C4-2B (cell line): ENCODE measurements around the gene GTF3C5.

Experiments used
- H3K27ac ChIP-seq: fragments of 450-650 bp; 2 replicates; pipeline ENCODE4 v1.5.1; 2017
- CTCF ChIP-seq: fragments of 450-650 bp; conservative IDR thresholded peaks from 2 replicates; pipeline ENCODE4 v1.5.1; 2017; ENCODE audit warnings: mild to moderate bottlenecking
- ZFX ChIP-seq: fragments of 450-650 bp; IDR thresholded peaks from 2 replicates; pipeline ENCODE4 v1.6.1; 2017

Gene GTF3C5

GRCh38 chr9:133045132-133045531 is 14.3 kb downstream of the GTF3C5 start:
- no peak overlapping the region for H3K27ac ChIP-seq
- no peak for TF ChIP-seq ZFX
- TF ChIP-seq CTCF: no peak

DNA sequence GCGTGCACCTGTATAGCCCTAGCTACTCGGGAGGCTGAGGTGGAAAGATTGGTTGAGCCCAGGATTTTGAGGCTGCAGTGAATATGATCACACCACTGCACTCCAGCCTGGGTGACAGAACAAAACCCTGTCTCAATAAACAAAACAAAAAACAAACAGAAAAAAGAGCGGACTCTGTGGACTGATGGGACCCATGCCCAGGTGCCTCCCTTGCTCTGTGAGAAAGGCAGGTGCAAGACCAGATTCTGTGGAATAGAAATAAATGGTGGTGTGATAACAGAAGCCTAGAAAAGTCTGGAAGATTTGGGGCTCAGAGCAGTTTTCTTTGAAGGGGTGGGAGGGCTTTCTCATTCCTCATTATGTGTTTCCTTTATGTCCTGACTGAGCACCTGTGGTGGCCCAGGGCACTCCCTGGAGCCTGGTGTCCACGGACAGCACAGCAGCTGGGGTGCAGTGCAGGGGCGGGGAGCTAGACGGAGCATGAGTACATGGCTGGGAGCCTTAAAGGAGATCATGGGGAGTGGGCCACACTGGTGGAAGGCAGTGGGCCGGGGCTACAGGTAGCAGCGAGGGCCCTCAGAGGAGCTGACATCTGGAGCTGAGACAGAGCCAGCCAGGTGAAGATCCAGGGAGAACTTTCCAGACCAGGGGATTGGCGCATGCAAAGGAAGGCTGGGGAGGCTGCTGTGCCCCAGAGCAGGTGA is 15.6 kb downstream of the GTF3C5 start:
- H3K27ac ChIP-seq: no peak overlapping the region
- no peak for TF ChIP-seq ZFX
- TF ChIP-seq CTCF: no peak

DNA sequence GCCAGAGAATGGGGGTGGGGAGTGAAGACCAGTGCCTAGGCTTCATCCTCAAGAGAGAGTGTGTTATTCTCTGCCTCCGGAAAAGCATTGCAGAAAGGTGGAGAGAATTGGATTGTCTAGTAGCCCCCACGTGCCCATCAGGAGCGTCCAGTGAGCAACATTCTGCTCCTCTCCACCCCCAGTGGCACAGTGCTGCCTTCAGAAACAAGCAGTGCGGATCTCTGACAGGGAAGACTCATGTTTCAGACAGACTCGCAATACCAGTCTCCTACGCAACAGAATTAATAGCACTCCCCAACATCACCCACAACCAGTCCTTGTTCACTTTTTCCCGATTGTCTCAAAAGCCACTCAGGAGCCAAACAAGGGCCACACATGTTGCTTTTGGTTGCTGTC is 16.1 kb downstream of the GTF3C5 start:
- TF ChIP-seq CTCF (no peak), ZFX (no peak)
- no peak overlapping the region for H3K27ac ChIP-seq

DNA sequence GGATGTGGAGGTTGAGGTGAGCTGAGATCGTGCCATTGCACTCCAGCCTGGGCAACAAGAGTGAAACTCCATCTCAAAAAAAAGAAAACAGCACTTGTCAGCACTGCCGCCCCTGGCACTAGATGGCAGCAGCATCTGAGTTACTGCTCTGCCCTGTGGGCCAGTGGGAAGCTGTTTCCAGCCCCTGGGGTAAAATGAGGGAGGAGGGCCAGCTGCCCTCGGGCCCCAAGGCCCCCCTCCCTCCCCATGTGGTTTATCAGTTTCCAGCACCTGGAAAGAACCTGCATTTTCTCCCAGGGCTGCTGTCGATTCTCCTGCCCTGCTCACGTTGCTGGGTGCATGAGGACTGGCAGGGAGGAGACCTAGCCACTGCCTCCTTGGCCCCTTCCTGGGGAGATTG is 17.8 kb downstream of the GTF3C5 start:
- TF ChIP-seq ZFX (no peak), CTCF (no peak; the same call in 1 of the 2 replicates)
- no peak overlapping the region for H3K27ac ChIP-seq

DNA sequence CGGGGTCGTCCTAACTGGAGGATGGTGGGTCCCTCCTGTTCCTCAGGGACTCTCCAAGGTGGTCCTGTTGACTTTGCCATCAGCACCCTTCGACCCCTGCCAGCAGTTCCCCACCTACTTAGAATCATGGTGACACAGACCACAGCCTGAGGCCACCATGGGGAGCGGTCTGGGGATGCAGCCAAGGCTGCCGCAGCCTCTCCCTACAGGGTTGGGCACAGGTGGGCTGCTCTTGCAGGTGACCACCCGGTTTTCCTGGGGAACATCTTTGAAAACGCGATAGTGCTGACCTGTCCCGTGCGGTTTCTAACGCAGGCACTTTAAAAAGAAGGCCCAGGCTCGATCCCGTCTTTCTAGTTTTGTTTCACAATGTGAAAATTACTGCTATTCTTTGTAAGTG is 18.2 kb downstream of the GTF3C5 start:
- H3K27ac ChIP-seq: no peak overlapping the region
- TF ChIP-seq ZFX (no peak), CTCF (no peak)

GRCh38 chr9:133050142-133050541 is 19.3 kb downstream of the GTF3C5 start:
- no peak overlapping the region for H3K27ac ChIP-seq
- TF ChIP-seq CTCF: no peak
- no peak for TF ChIP-seq ZFX

GRCh38 chr9:133050781-133051180 is 20.0 kb downstream of the GTF3C5 start:
- no peak overlapping the region for H3K27ac ChIP-seq
- no peak for TF ChIP-seq ZFX
- no peak for TF ChIP-seq CTCF
